ENCODE results near the gene SNRNP35.

Gene SNRNP35

GRCh38 chr12:123465084-123465483 lies 7.1 kb downstream of the SNRNP35 start:
- H3K27ac ChIP-seq (replicated peaks) = no peak overlapping the region
- H3K27me3 ChIP-seq (ENCODE audit: insufficient read depth, poor library complexity, severe bottlenecking) = no peaks in the 10 kb centered on the region
- TF ChIP-seq SPI1 (IDR thresholded peaks at IDR 0.05; ENCODE audit: borderline replicate concordance, low read depth) = no peak
- TF ChIP-seq, protein P1, sequence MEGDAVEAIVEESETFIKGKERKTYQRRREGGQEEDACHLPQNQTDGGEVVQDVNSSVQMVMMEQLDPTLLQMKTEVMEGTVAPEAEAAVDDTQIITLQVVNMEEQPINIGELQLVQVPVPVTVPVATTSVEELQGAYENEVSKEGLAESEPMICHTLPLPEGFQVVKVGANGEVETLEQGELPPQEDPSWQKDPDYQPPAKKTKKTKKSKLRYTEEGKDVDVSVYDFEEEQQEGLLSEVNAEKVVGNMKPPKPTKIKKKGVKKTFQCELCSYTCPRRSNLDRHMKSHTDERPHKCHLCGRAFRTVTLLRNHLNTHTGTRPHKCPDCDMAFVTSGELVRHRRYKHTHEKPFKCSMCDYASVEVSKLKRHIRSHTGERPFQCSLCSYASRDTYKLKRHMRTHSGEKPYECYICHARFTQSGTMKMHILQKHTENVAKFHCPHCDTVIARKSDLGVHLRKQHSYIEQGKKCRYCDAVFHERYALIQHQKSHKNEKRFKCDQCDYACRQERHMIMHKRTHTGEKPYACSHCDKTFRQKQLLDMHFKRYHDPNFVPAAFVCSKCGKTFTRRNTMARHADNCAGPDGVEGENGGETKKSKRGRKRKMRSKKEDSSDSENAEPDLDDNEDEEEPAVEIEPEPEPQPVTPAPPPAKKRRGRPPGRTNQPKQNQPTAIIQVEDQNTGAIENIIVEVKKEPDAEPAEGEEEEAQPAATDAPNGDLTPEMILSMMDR (IDR thresholded peaks at IDR 0.05; ENCODE audit: insufficient read depth, low read length) = no peak
- no peak for TF ChIP-seq POLR2AphosphoS5 (IDR thresholded peaks at IDR 0.05; ENCODE audit: low read depth)
- TF ChIP-seq, protein P2, sequence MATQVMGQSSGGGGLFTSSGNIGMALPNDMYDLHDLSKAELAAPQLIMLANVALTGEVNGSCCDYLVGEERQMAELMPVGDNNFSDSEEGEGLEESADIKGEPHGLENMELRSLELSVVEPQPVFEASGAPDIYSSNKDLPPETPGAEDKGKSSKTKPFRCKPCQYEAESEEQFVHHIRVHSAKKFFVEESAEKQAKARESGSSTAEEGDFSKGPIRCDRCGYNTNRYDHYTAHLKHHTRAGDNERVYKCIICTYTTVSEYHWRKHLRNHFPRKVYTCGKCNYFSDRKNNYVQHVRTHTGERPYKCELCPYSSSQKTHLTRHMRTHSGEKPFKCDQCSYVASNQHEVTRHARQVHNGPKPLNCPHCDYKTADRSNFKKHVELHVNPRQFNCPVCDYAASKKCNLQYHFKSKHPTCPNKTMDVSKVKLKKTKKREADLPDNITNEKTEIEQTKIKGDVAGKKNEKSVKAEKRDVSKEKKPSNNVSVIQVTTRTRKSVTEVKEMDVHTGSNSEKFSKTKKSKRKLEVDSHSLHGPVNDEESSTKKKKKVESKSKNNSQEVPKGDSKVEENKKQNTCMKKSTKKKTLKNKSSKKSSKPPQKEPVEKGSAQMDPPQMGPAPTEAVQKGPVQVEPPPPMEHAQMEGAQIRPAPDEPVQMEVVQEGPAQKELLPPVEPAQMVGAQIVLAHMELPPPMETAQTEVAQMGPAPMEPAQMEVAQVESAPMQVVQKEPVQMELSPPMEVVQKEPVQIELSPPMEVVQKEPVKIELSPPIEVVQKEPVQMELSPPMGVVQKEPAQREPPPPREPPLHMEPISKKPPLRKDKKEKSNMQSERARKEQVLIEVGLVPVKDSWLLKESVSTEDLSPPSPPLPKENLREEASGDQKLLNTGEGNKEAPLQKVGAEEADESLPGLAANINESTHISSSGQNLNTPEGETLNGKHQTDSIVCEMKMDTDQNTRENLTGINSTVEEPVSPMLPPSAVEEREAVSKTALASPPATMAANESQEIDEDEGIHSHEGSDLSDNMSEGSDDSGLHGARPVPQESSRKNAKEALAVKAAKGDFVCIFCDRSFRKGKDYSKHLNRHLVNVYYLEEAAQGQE (IDR thresholded peaks at IDR 0.05; ENCODE audit: insufficient replicate concordance, low read depth) = no peak
- no peak for TF ChIP-seq GABPA (IDR thresholded peaks at IDR 0.05; ENCODE audit: low read depth)
- no peak overlapping the region for H3K4me3 ChIP-seq (replicated peaks; ENCODE audit: insufficient read depth, low read length)
- no peak for DNase-seq (ENCODE audit: low read depth in 1 of 2, low spot score in 1 of 2)

GRCh38 chr12:123468786-123469185 lies 10.8 kb downstream of the SNRNP35 start:
- Histone ChIP-seq H3K4me3 (replicated peaks; ENCODE audit: insufficient read depth, low read length) (no peak overlapping the region), H3K27ac (replicated peaks) (no peak overlapping the region), H3K27me3 (ENCODE audit: insufficient read depth, poor library complexity, severe bottlenecking) (no peaks in the 10 kb centered on the region)
- peak in 1 of 2 experiments; percentile 22 for DNase-seq (ENCODE audit: low read depth in 1 of 2, low spot score in 1 of 2)
- no peak for TF ChIP-seq SPI1 (IDR thresholded peaks at IDR 0.05; ENCODE audit: borderline replicate concordance, low read depth)
- TF ChIP-seq, protein P2 (IDR thresholded peaks at IDR 0.05; ENCODE audit: insufficient replicate concordance, low read depth) = no peak
- no peak for TF ChIP-seq POLR2AphosphoS5 (IDR thresholded peaks at IDR 0.05; ENCODE audit: low read depth)
- no peak for TF ChIP-seq GABPA (IDR thresholded peaks at IDR 0.05; ENCODE audit: low read depth)
- TF ChIP-seq, protein P1 (IDR thresholded peaks at IDR 0.05; ENCODE audit: insufficient read depth, low read length) = peak; percentile 40

DNA sequence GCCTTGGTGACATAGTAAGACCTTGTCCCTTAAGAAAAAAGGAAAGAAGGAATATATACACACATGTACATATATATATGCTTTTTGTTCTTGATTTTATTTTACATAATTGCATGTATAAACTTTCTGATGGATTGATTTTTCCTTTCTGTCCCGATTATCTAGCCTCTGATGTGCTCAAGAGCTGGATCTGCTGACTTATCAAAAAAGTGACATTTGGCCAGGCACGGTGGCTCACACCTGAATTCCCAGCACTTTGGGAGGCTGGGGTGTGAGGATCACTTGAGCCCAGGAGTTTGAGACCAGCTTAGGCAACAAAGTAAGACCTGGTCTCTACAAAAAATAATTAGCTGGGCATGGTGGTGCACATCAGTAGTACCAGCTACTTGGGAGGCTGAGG lies 12.0 kb downstream of the SNRNP35 start:
- no peaks in the 10 kb centered on the region for H3K27me3 ChIP-seq (ENCODE audit: insufficient read depth, poor library complexity, severe bottlenecking)
- no peak for DNase-seq (ENCODE audit: low read depth in 1 of 2, low spot score in 1 of 2)
- TF ChIP-seq, protein P1 (IDR thresholded peaks at IDR 0.05; ENCODE audit: insufficient read depth, low read length) = no peak
- TF ChIP-seq SPI1 (IDR thresholded peaks at IDR 0.05; ENCODE audit: borderline replicate concordance, low read depth) (no peak), GABPA (IDR thresholded peaks at IDR 0.05; ENCODE audit: low read depth) (no peak)
- no peak overlapping the region for H3K4me3 ChIP-seq (replicated peaks; ENCODE audit: insufficient read depth, low read length)
- no peak overlapping the region for H3K27ac ChIP-seq (replicated peaks)

GRCh38 chr12:123471374-123472068 lies 13.6 kb downstream of the SNRNP35 start:
- H3K27ac ChIP-seq (replicated peaks) = no peak overlapping the region
- no peak overlapping the region for H3K4me3 ChIP-seq (replicated peaks; ENCODE audit: insufficient read depth, low read length)
- H3K27me3 ChIP-seq (ENCODE audit: insufficient read depth, poor library complexity, severe bottlenecking) = no peaks in the 10 kb centered on the region
- DNase-seq (ENCODE audit: low read depth in 1 of 2, low spot score in 1 of 2) = no peak
- TF ChIP-seq SPI1 (IDR thresholded peaks at IDR 0.05; ENCODE audit: borderline replicate concordance, low read depth) = no peak
- no peak for TF ChIP-seq POLR2AphosphoS5 (IDR thresholded peaks at IDR 0.05; ENCODE audit: low read depth)
- TF ChIP-seq, protein P2 (IDR thresholded peaks at IDR 0.05; ENCODE audit: insufficient replicate concordance, low read depth) = no peak
- TF ChIP-seq, protein P1 (IDR thresholded peaks at IDR 0.05; ENCODE audit: insufficient read depth, low read length) = no peak
- no peak for TF ChIP-seq GABPA (IDR thresholded peaks at IDR 0.05; ENCODE audit: low read depth)
